GM12892 (cell line): ENCODE data around the gene WBP4.

Source experiments
- POLR2A ChIP-seq: IDR thresholded peaks from 2 replicates; pipeline ENCODE4 v1.6.1; 2011; ENCODE audit warnings: low read depth, low read length, control low read depth
- POLR2AphosphoS5 ChIP-seq: IDR thresholded peaks from 2 replicates; pipeline ENCODE4 v1.6.1; 2011; ENCODE audit warnings: low read depth, low read length, control low read depth
- TAF1 ChIP-seq: IDR thresholded peaks from 2 replicates; pipeline ENCODE4 v1.6.1; 2011; ENCODE audit warnings: low read depth, mild to moderate bottlenecking, control low read depth, low read length, borderline replicate concordance

- TF ChIP-seq POLR2A = no peak
- no peak for TF ChIP-seq POLR2AphosphoS5
- TF ChIP-seq TAF1 = no peak
Measured at GRCh38 chr13:41130356-41130755, 69.0 kb downstream of the WBP4 start.
